H9 (cell line): ENCODE data around the gene ARAP1. TPM values are rescaled to one million over a fixed set of nuclear protein-coding genes. Genes with fewer than 3 reads are reported as not detected.

Source experiments
- DNase-seq: peaks from one replicate; pipeline ENCODE4 v3.0.0-alpha.2; 2017
- H2AFZ ChIP-seq: one replicate; pipeline ENCODE4 v1.6.1; 2013; ENCODE audit warnings: mild to moderate bottlenecking, low read length, control low read depth, moderate library complexity
- H2AK5ac ChIP-seq: 2 replicates; pipeline ENCODE4 v1.6.1; 2013; ENCODE audit warnings: low read length, control low read depth, mixed read lengths; ENCODE audit not compliant: insufficient read length
- H2BK120ac ChIP-seq: one replicate; pipeline ENCODE4 v1.6.1; 2013; ENCODE audit warnings: low read depth, mild to moderate bottlenecking, low read length, control low read depth, inconsistent platforms; ENCODE audit not compliant: poor library complexity, severe bottlenecking
- H2BK12ac ChIP-seq: 2 replicates; pipeline ENCODE4 v1.6.1; 2013; ENCODE audit warnings: low read length, control low read depth, mixed read lengths, low read depth; ENCODE audit not compliant: insufficient read length
- H2BK15ac ChIP-seq: 2 replicates; pipeline ENCODE4 v1.6.1; 2013; ENCODE audit warnings: low read depth, low read length, control low read depth
- H2BK20ac ChIP-seq: one replicate; pipeline ENCODE4 v1.6.1; 2013; ENCODE audit warnings: low read depth, mild to moderate bottlenecking, low read length, control low read depth, inconsistent platforms; ENCODE audit not compliant: poor library complexity, severe bottlenecking
- H2BK5ac ChIP-seq: 2 replicates; pipeline ENCODE4 v1.6.1; 2013; ENCODE audit warnings: low read length, control low read depth, mixed read lengths; ENCODE audit not compliant: insufficient read length
- H3K14ac ChIP-seq: 2 replicates; pipeline ENCODE4 v1.6.1; 2013; ENCODE audit warnings: low read length, control low read depth; ENCODE audit not compliant: insufficient read depth
- H3K18ac ChIP-seq: 2 replicates; pipeline ENCODE4 v1.6.1; 2013; ENCODE audit warnings: low read depth, mild to moderate bottlenecking, mixed read lengths, low read length, control low read depth; ENCODE audit not compliant: insufficient read length
- H3K23ac ChIP-seq: 2 replicates; pipeline ENCODE4 v1.6.1; 2013; ENCODE audit warnings: low read length, control low read depth, mixed read lengths, low read depth; ENCODE audit not compliant: insufficient read length
- H3K23me2 ChIP-seq: 2 replicates; pipeline ENCODE4 v1.6.1; 2013; ENCODE audit warnings: low read depth, mild to moderate bottlenecking, mixed read lengths, low read length, control low read depth; ENCODE audit not compliant: insufficient read length, poor library complexity, severe bottlenecking
- H3K27ac ChIP-seq: 2 replicates; pipeline ENCODE4 v1.5.1; 2013; ENCODE audit warnings: low read length, control low read depth, mixed read lengths, low read depth; ENCODE audit not compliant: insufficient read length
- H3K27me3 ChIP-seq: 2 replicates; pipeline ENCODE4 v1.6.1; 2013; ENCODE audit warnings: low read length, control low read depth, inconsistent platforms; ENCODE audit not compliant: insufficient read depth
- H3K4ac ChIP-seq: 2 replicates; pipeline ENCODE4 v1.6.1; 2013; ENCODE audit warnings: low read depth, mild to moderate bottlenecking, control low read depth, inconsistent platforms, low read length, moderate library complexity
- H3K4me1 ChIP-seq: 2 replicates; pipeline ENCODE4 v1.6.1; 2013; ENCODE audit warnings: low read length, control low read depth, inconsistent platforms; ENCODE audit not compliant: insufficient read depth
- H3K4me2 ChIP-seq: 2 replicates; pipeline ENCODE4 v1.6.1; 2013; ENCODE audit warnings: low read length, control low read depth, mixed read lengths; ENCODE audit not compliant: insufficient read length, insufficient read depth
- H3K56ac ChIP-seq: 2 replicates; pipeline ENCODE4 v1.6.1; 2013; ENCODE audit warnings: low read depth, mild to moderate bottlenecking, mixed read lengths, low read length, control low read depth; ENCODE audit not compliant: insufficient read length
- H3K79me1 ChIP-seq: 2 replicates; pipeline ENCODE4 v1.6.1; 2013; ENCODE audit warnings: low read depth, mild to moderate bottlenecking, moderate library complexity, low read length, control low read depth, inconsistent platforms; ENCODE audit not compliant: insufficient read depth, poor library complexity, severe bottlenecking
- H3K79me2 ChIP-seq: 2 replicates; pipeline ENCODE4 v1.6.1; 2013; ENCODE audit warnings: low read length, control low read depth, inconsistent platforms; ENCODE audit not compliant: insufficient read depth
- H3K9ac ChIP-seq: 2 replicates; pipeline ENCODE4 v1.6.1; 2013; ENCODE audit warnings: low read length, control low read depth, mixed read lengths; ENCODE audit not compliant: insufficient read length; ENCODE audit errors: extremely low read depth
- H3K9me3 ChIP-seq: one replicate; pipeline ENCODE4 v1.6.1; 2013; ENCODE audit warnings: low read depth, low read length, inconsistent platforms; ENCODE audit not compliant: control insufficient read depth
- H3T11ph ChIP-seq: one replicate; pipeline ENCODE4 v1.6.1; 2013; ENCODE audit warnings: mild to moderate bottlenecking, low read length, control low read depth, inconsistent platforms
- H4K20me1 ChIP-seq: one replicate; pipeline ENCODE4 v1.6.1; 2013; ENCODE audit not compliant: control insufficient read depth, insufficient read length, insufficient read depth
- H4K5ac ChIP-seq: 2 replicates; pipeline ENCODE4 v1.6.1; 2013; ENCODE audit warnings: low read depth, mild to moderate bottlenecking, mixed read lengths, low read length, control low read depth; ENCODE audit not compliant: insufficient read length
- H4K8ac ChIP-seq: replicated peaks from 2 replicates; pipeline ENCODE4 v1.6.1; 2013; ENCODE audit warnings: low read length, control low read depth, mixed read lengths, low read depth; ENCODE audit not compliant: insufficient read length
- H4K91ac ChIP-seq: 2 replicates; pipeline ENCODE4 v1.6.1; 2013; ENCODE audit warnings: low read depth, mild to moderate bottlenecking, moderate library complexity, mixed read lengths, low read length, control low read depth; ENCODE audit not compliant: insufficient read length
- H3K27ac Mint-ChIP-seq, 3 experiments: 2 replicates in 2 of 3; 3 replicates in 1 of 3; pipeline ENCODE4 v1.8.0; 2020 to 2021; ENCODE audit warnings: mixed read lengths in 3 of 3, mild to moderate bottlenecking in 1 of 3, moderate library complexity in 1 of 3
- H3K27me3 Mint-ChIP-seq: 2 replicates; pipeline ENCODE4 v1.8.0; 2021; ENCODE audit warnings: low read depth, mild to moderate bottlenecking, moderate library complexity, mixed read lengths
- H3K36me3 Mint-ChIP-seq, 3 experiments: 2 replicates in 2 of 3; 3 replicates in 1 of 3; pipeline ENCODE4 v1.8.0; 2020 to 2021; ENCODE audit warnings: low read depth in 3 of 3, mixed read lengths in 3 of 3; ENCODE audit not compliant: insufficient read depth in 1 of 3
- H3K4me1 Mint-ChIP-seq, 2 experiments: 2 replicates each; pipeline ENCODE4 v1.8.0; 2020; ENCODE audit warnings: mixed read lengths in 2 of 2
- H3K4me3 Mint-ChIP-seq, 2 experiments: 2 replicates in 1 of 2; 3 replicates in 1 of 2; pipeline ENCODE4 v1.8.0; 2020 to 2021; ENCODE audit warnings: mild to moderate bottlenecking in 2 of 2, mixed read lengths in 2 of 2, moderate library complexity in 1 of 2
- H3K9me3 Mint-ChIP-seq, 2 experiments: 2 replicates in 1 of 2; 3 replicates in 1 of 2; pipeline ENCODE4 v1.8.0; 2020; ENCODE audit warnings: mild to moderate bottlenecking in 2 of 2, mixed read lengths in 2 of 2, moderate library complexity in 1 of 2
- CTCF ChIP-seq: fragments of 200-600 bp; sonication (generic); conservative IDR thresholded peaks from 3 replicates; pipeline ENCODE4 v1.8.0; 2021; ENCODE audit warnings: antibody characterized with exemption, mild to moderate bottlenecking
- WGBS: extraction: QIAGEN DNeasy Blood & Tissue Kit; methylation state at CpG from one replicate; pipeline ENCODE4 v1.1.7; 2013; ENCODE audit warnings: missing lambda C conversion rate, low lambda C conversion rate, mixed read lengths; ENCODE audit not compliant: insufficient read length; ENCODE audit errors: extremely low coverage; 5-methylcytosine and 5-hydroxymethylcytosine counted together
- total RNA-seq: library from RNA; stranded (reverse); gene quantifications from 2 replicates; pipeline ENCODE4 v1.2.1, GENCODE V29; 2021

Gene ARAP1
- total RNA-seq, 1 experiment from 2014 or later: 59.4 TPM

- H3K14ac ChIP-seq: no peak overlapping the region
- Mint-ChIP-seq H3K4me1 (peaks cover 37 to 48% of the 10 kb centered on the region in 2 experiments), H3K4me3 (no peak overlapping the region), H3K27ac (no peak overlapping the region), H3K9me3 (no peaks in the 10 kb centered on the region; a peak in 2 of 5 replicates), H3K36me3 (peaks cover 0 to 2% (median 0%) of the 10 kb centered on the region in 3 experiments; a peak in 3 of 7 replicates), H3K27me3 (peaks cover 58% of the 10 kb centered on the region)
- no peak overlapping the region for H3K4ac ChIP-seq
- H2AK5ac ChIP-seq: no peak overlapping the region
- H4K91ac ChIP-seq: no peak overlapping the region
- no peaks in the 10 kb centered on the region for H4K20me1 ChIP-seq
- H2BK5ac ChIP-seq: no peak overlapping the region
- no peak overlapping the region for H2BK12ac ChIP-seq
- peaks cover 4% of the 10 kb centered on the region; the same call in 1 of the 2 replicates for H3K27me3 ChIP-seq
- no peaks in the 10 kb centered on the region for H3K79me2 ChIP-seq
- H2BK120ac ChIP-seq: no peak overlapping the region
- H2BK15ac ChIP-seq: no peak overlapping the region
- no peak overlapping the region for H2AFZ ChIP-seq
- H3K56ac ChIP-seq: no peak overlapping the region
- no peaks in the 10 kb centered on the region; the same call in 1 of the 2 replicates for H3K4me1 ChIP-seq
- H3K79me1 ChIP-seq: no peaks in the 10 kb centered on the region
- H4K5ac ChIP-seq: no peak overlapping the region
- no peak overlapping the region for H3K27ac ChIP-seq
- no peaks in the 10 kb centered on the region for H3K9me3 ChIP-seq
- DNase-seq: no peak
- no peak overlapping the region for H3K4me2 ChIP-seq
- peaks cover 3% of the 10 kb centered on the region for H3K23me2 ChIP-seq
- H3T11ph ChIP-seq: no peak overlapping the region
- no peak overlapping the region for H4K8ac ChIP-seq
- no peak overlapping the region for H3K18ac ChIP-seq
- H2BK20ac ChIP-seq: no peak overlapping the region
- H3K23ac ChIP-seq: no peak overlapping the region
- no peak overlapping the region for H3K9ac ChIP-seq
- WGBS: no CpG with 5 or more reads among the region's 6 CpGs
- no peak for TF ChIP-seq CTCF
These were observed 71.5 kb downstream of the ARAP1 start for GRCh38 chr11:72680624-72681158.
